HepG2 (cell line): ENCODE results near the gene ARHGEF4. TPM values are rescaled to one million over a fixed set of nuclear protein-coding genes. Genes with fewer than 3 reads are reported as not detected.

Source experiments
- ATAC-seq: fragments of 200-7000 bp; cut with Tn5 transposase; 3 replicates; pipeline ENCODE4 v1.9.1; 2020; ENCODE audit warnings: mild to moderate bottlenecking, moderate library complexity
- BruUV-seq: library from RNA; stranded (reverse); fragments of 400-500 nt; replicated peaks from 2 replicates; lab custom pipeline; 2021; lab: Mats Ljungman, UMichigan
- CTCF ChIA-PET: fragments of 300-600 bp; formaldehyde crosslinking; extraction: SDS; loops from one replicate; lab custom pipeline; 2021; ENCODE audit warnings: low total read pairs, inconsistent platforms, low intra/inter-chr PET ratio; lab: Yijun Ruan, JAX
- POLR2A ChIA-PET: fragments of 350-600 bp; sonication (Branson Sonifier 250); formaldehyde crosslinking; loops from one replicate; lab custom pipeline; 2020; ENCODE audit warnings: antibody characterized with exemption, inconsistent platforms; lab: Yijun Ruan, JAX
- DNase-seq: peaks from one replicate; pipeline ENCODE4 v3.0.0-alpha.2; 2015; ENCODE audit warnings: low spot score
- FAIRE-seq: peaks from 3 replicates; lab custom pipeline; 2011; peaks lifted over from hg19 to GRCh38; lab: Jason Lieb, UNC
- H2AFZ ChIP-seq: one replicate; pipeline ENCODE4 v1.6.1; 2011; ENCODE audit warnings: low read length, inconsistent platforms
- H3K27ac ChIP-seq: fragments of 300-600 bp; 3 replicates; pipeline ENCODE4 v1.8.0; 2011; ENCODE audit warnings: mixed run types, mild to moderate bottlenecking, mixed read lengths, low read length, inconsistent platforms; ENCODE audit not compliant: insufficient read depth; ENCODE audit errors: extremely low read length
- H3K27me3 ChIP-seq, 2 experiments: fragments of 200-600 bp in 1 of 2; 2 replicates in 1 of 2; 3 replicates in 1 of 2; pipeline versions ENCODE4 v1.6.0 to v1.8.0; 2011; ENCODE audit warnings: low read length in 2 of 2, mild to moderate bottlenecking in 2 of 2, moderate library complexity in 2 of 2, inconsistent platforms in 1 of 2; ENCODE audit not compliant: insufficient read depth in 2 of 2, control insufficient read depth in 1 of 2
- H3K36me3 ChIP-seq, 2 experiments: fragments of 200-600 bp in 1 of 2; replicated peaks in 1 of 2; 2 replicates in 1 of 2; 3 replicates in 1 of 2; pipeline versions ENCODE4 v1.5.1 to v1.8.0; 2011; ENCODE audit warnings: low read length in 2 of 2, inconsistent platforms in 1 of 2; ENCODE audit not compliant: insufficient read depth in 2 of 2, control insufficient read depth in 1 of 2
- H3K4me1 ChIP-seq: 2 replicates; pipeline ENCODE4 v1.5.1; 2012; ENCODE audit warnings: low read length, inconsistent platforms; ENCODE audit not compliant: insufficient read depth
- H3K4me2 ChIP-seq: 2 replicates; pipeline ENCODE4 v1.6.0; 2011; ENCODE audit warnings: low read depth, low read length, inconsistent platforms
- H3K4me3 ChIP-seq, 3 experiments: fragments of 200-600 bp in 1 of 3; sonication (generic), shearing (Covaris generic) in 1 of 3; replicated peaks in 1 of 3; 2 replicates each; pipeline ENCODE4 v1.5.1; 2011 to 2016; ENCODE audit warnings: low read length in 3 of 3, inconsistent platforms in 2 of 3, low read depth in 2 of 3, mild to moderate bottlenecking in 2 of 3, control low read depth in 1 of 3, mixed read lengths in 1 of 3; ENCODE audit not compliant: insufficient read depth in 1 of 3
- H3K79me2 ChIP-seq: one replicate; pipeline ENCODE4 v1.6.1; 2011; ENCODE audit warnings: low read length, inconsistent platforms; ENCODE audit not compliant: insufficient read depth
- H3K9ac ChIP-seq: 2 replicates; pipeline ENCODE4 v1.6.0; 2011; ENCODE audit warnings: mild to moderate bottlenecking, low read depth, low read length, inconsistent platforms; ENCODE audit not compliant: insufficient read depth
- H3K9me3 ChIP-seq: 2 replicates; pipeline ENCODE4 v1.5.1; 2012; ENCODE audit warnings: mild to moderate bottlenecking, low read length
- H4K20me1 ChIP-seq: 2 replicates; pipeline ENCODE4 v1.6.0; 2011; ENCODE audit warnings: inconsistent platforms, mild to moderate bottlenecking, low read length, moderate library complexity; ENCODE audit not compliant: insufficient read depth
- AGO2 ChIP-seq: fragments of 200-400 bp; formaldehyde crosslinking; optimal IDR thresholded peaks from 2 replicates; pipeline ENCODE3; 2017; ENCODE audit warnings: mild to moderate bottlenecking, low read depth, low read length, moderate library complexity
- CEBPB ChIP-seq: IDR thresholded peaks from 2 replicates; pipeline ENCODE4 v1.6.1; 2011; ENCODE audit warnings: low read depth, low read length, improper control_type of control experiment, borderline replicate concordance
- ELF4 ChIP-seq: sonication (generic); formaldehyde crosslinking; IDR thresholded peaks from 2 replicates; pipeline ENCODE4 v1.5.0; 2020; ENCODE audit warnings: missing genetic modification reagents, mild to moderate bottlenecking, moderate library complexity, borderline replicate concordance
- HCFC1 ChIP-seq: fragments of 150-350 bp; IDR thresholded peaks from 2 replicates; pipeline ENCODE4 v1.6.1; 2014; ENCODE audit warnings: low read depth, low read length
- JUN ChIP-seq: sonication (generic); formaldehyde crosslinking; IDR thresholded peaks from 2 replicates; pipeline ENCODE4 v1.4.0; 2020; ENCODE audit warnings: mild to moderate bottlenecking, missing genetic modification reagents
- ZFP36L2 ChIP-seq: sonication (generic); formaldehyde crosslinking; IDR thresholded peaks from 2 replicates; pipeline ENCODE4 v1.4.0; 2020; ENCODE audit warnings: missing genetic modification reagents
- ZNF138 ChIP-seq: sonication (generic); formaldehyde crosslinking; IDR thresholded peaks from 2 replicates; pipeline ENCODE4 v1.5.0; 2020; ENCODE audit warnings: mild to moderate bottlenecking, low read depth, missing genetic modification reagents
- ZNF746 ChIP-seq: sonication (generic); formaldehyde crosslinking; IDR thresholded peaks from 2 replicates; pipeline ENCODE4 v1.8.0; 2022; ENCODE audit warnings: mild to moderate bottlenecking, missing genetic modification reagents
- WGBS: methylation state at CpG from one replicate; pipeline ENCODE4 v1.1.6; 2017; ENCODE audit warnings: low lambda C conversion rate; 5-methylcytosine and 5-hydroxymethylcytosine counted together
- in situ Hi-C: cut with HindIII; loops from 2 replicates; pipeline ENCODE4 v1.10.0; 2017; ENCODE audit warnings: low pct_unique_long_range_greater_than_20kb; ENCODE audit not compliant: extremely low pct_ligation_motif_present
- intact Hi-C: fragments of 100-400 bp; cut with micrococcal nuclease; formaldehyde crosslinking; loops from one replicate; pipeline ENCODE4 v1.10.0; 2022; ENCODE audit not compliant: unreplicated experiment
- polyA plus RNA-seq, 8 experiments: library from polyadenylated mRNA; depleted of rRNA in 3 of 8; stranded (reverse) in 7 of 8; unstranded in 1 of 8; fragments of >200 nt; fragmentation: Illumina TruSeq in 4 of 8; extraction: Trizol in 4 of 8; gene quantifications; 2 replicates each; pipeline versions ENCODE4 v1.2.1 to v1.2.3, GENCODE V29; 2011 to 2016; ENCODE audit warnings: low read depth in 4 of 8, missing spikeins in 1 of 8, mixed read lengths in 1 of 8; ENCODE audit not compliant: insufficient read depth in 1 of 8
- total RNA-seq, 5 experiments: library from RNA; depleted of rRNA; stranded (reverse); fragments of >200 nt; fragmentation: Illumina TruSeq; extraction: Trizol; gene quantifications; 2 replicates each; pipeline ENCODE4 v1.2.3, GENCODE V29; 2016; ENCODE audit warnings: low read depth in 1 of 5
- TF ChIP-seq, protein P1 (sequence below): sonication (generic); formaldehyde crosslinking; IDR thresholded peaks from 2 replicates; pipeline ENCODE4 v1.4.0; 2020; ENCODE audit warnings: missing genetic modification reagents, mild to moderate bottlenecking, borderline replicate concordance

ARHGEF4 gene
- total and polyA plus RNA-seq, 2 of the 13 experiments (the other 11 are each of a cell fraction or from before 2014, with no cell fraction given), result 0.11 to 0.13 TPM

DNA sequence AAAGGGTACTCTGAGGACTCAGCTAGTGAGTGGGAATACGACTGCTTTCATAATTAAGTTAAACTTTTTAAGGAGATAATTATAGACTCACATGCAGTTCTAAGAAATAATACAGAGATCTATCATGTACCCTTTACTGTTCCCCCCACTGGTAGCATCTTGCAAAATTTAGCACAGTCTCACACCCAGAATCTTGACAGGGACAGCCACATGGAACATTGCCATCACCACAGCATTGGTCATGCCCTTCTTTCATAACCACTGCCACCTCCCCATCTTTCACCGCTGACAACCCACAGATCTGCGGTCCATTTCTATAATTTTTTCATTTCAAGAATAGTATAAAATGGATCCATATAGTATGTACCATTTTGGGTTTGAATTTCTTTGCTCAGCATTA, 37.8 kb downstream of the ARHGEF4 start:
- CTCF ChIA-PET, result interaction anchor here (2.6 kb wide), 1 partner anchor 76 kb away, joined by 57 read pairs; no protein-coding TSS in a partner anchor
- ATAC-seq, result no peak
- Histone ChIP-seq H3K27me3 (peaks cover 7 to 49% of the 10 kb centered on the region in 2 experiments; a peak in 3 of 5 replicates), H3K4me2 (no peak overlapping the region), H3K9ac (no peak overlapping the region), H2AFZ (no peak overlapping the region), H3K79me2 (no peaks in the 10 kb centered on the region), H3K9me3 (no peaks in the 10 kb centered on the region), H3K4me1 (no peaks in the 10 kb centered on the region), H3K36me3 (no peaks in the 10 kb centered on the region), H3K4me3 (no peak overlapping the region), H4K20me1 (no peaks in the 10 kb centered on the region; the same call in 1 of the 2 replicates), H3K27ac (no peak overlapping the region)
- in situ Hi-C loops (loop anchor here (5.0 kb wide), 1 partner anchor 72 kb away; no protein-coding TSS in a partner anchor), intact Hi-C loops (no loop called here)
- no peak for DNase-seq
- 3% methylated on average over 3 of the region's 3 CpGs for WGBS
- POLR2A ChIA-PET, result no interaction called here
- BruUV-seq, result no TSS peak
- FAIRE-seq, result no peak
- TF ChIP-seq ZNF138 (no peak), JUN (no peak), ELF4 (CRISPR knock-in tag) (no peak), CEBPB (no peak), HCFC1 (no peak), AGO2 (no peak), ZNF746 (CRISPR knock-in tag) (no peak), ZFP36L2 (CRISPR knock-in tag) (no peak)
- TF ChIP-seq, protein P1, sequence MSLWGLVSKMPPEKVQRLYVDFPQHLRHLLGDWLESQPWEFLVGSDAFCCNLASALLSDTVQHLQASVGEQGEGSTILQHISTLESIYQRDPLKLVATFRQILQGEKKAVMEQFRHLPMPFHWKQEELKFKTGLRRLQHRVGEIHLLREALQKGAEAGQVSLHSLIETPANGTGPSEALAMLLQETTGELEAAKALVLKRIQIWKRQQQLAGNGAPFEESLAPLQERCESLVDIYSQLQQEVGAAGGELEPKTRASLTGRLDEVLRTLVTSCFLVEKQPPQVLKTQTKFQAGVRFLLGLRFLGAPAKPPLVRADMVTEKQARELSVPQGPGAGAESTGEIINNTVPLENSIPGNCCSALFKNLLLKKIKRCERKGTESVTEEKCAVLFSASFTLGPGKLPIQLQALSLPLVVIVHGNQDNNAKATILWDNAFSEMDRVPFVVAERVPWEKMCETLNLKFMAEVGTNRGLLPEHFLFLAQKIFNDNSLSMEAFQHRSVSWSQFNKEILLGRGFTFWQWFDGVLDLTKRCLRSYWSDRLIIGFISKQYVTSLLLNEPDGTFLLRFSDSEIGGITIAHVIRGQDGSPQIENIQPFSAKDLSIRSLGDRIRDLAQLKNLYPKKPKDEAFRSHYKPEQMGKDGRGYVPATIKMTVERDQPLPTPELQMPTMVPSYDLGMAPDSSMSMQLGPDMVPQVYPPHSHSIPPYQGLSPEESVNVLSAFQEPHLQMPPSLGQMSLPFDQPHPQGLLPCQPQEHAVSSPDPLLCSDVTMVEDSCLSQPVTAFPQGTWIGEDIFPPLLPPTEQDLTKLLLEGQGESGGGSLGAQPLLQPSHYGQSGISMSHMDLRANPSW (CRISPR knock-in tag), result no peak
